Measurements from ENCODE around the gene FPR3.

Gene FPR3

GRCh38 chr19:51861870-51862622, 67.1 kb downstream of the FPR3 start:
- FAIRE-seq (no peak), DNase-seq (ENCODE audit: extremely low spot score, insufficient read length, low read depth) (no peak)

DNA sequence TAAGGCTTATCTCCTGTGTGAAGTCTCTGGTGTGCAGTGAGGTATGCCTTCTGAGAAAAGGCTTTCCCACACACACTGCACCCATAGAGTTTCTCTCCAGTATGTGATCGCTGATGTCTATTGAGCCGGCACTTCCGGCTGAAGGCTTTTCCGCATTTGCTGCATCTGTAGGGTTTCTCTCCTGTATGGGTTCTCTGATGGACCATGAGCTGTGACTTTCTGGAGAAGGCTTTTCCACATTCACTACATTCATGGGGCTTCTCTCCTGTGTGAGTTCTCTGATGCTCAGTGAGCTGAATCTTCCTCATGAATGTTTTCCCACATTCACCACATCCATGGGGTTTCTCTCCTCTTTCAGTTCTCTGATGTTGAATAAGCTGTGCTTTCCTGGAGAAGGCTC, 78.1 kb downstream of the FPR3 start:
- FAIRE-seq = no peak
- DNase-seq (ENCODE audit: extremely low spot score, insufficient read length, low read depth) = no peak

Data from GM18507 (cell line).